GM18858 (cell line): Measurements from ENCODE around the gene CREB3L4.
"Not testable (repeated sequence)": the region's sequence is repeated elsewhere in the genome, so short reads cannot be mapped to it uniquely, and the experiment has no call there.

Experiments
- ATAC-seq: cut with Tn5 transposase; IDR thresholded peaks from one replicate; pipeline ENCODE4 v1.9.1; 2021; ENCODE audit not compliant: unreplicated experiment

Gene CREB3L4

GRCh38 chr1:153984123-153984894, 16.6 kb downstream of the CREB3L4 start:
- ATAC-seq = no peak

- no peak for ATAC-seq
Measured at GRCh38 chr1:153985341-153985912, 17.7 kb downstream of the CREB3L4 start.

GRCh38 chr1:153985941-153986761, 18.4 kb downstream of the CREB3L4 start, which contains the start of gene RAB13:
Gene RAB13 (minus strand): TSS chr1:153986339. CDS start chr1:153986236, 103 bp downstream.
- ATAC-seq = no peak

- ATAC-seq = no peak
Measured at GRCh38 chr1:153987621-153988020, 19.9 kb downstream of the CREB3L4 start.

- ATAC-seq = peak; percentile 64
Measured at GRCh38 chr1:153990468-153991150, 22.9 kb downstream of the CREB3L4 start, which contains the start of gene RPS27. Gene RPS27 (plus strand): TSS chr1:153990762. CDS start chr1:153990797, 35 bp downstream.

- ATAC-seq = no peak
Measured at GRCh38 chr1:153991151-153991630, 23.5 kb downstream of the CREB3L4 start.

- ATAC-seq = no peak
Measured at GRCh38 chr1:153991806-153992205, 24.1 kb downstream of the CREB3L4 start.

GRCh38 chr1:153995202-153995601, 27.5 kb downstream of the CREB3L4 start:
- no peak for ATAC-seq

GRCh38 chr1:153995640-153996039, 27.9 kb downstream of the CREB3L4 start:
- no peak for ATAC-seq

- ATAC-seq = not testable (repeated sequence)
Measured at GRCh38 chr1:153996882-153997281, 29.2 kb downstream of the CREB3L4 start.

GRCh38 chr1:154000420-154000819, 32.7 kb downstream of the CREB3L4 start:
- no peak for ATAC-seq

GRCh38 chr1:154006136-154006535, 38.4 kb downstream of the CREB3L4 start:
- no peak for ATAC-seq

GRCh38 chr1:154012129-154012528, 44.4 kb downstream of the CREB3L4 start:
- ATAC-seq = no peak

GRCh38 chr1:154012543-154012942, 44.8 kb downstream of the CREB3L4 start:
- not testable (repeated sequence) for ATAC-seq

GRCh38 chr1:154014154-154014907, 46.6 kb downstream of the CREB3L4 start:
- no peak for ATAC-seq

- no peak for ATAC-seq
Measured at GRCh38 chr1:154019269-154019668, 51.6 kb downstream of the CREB3L4 start.

- ATAC-seq = no peak
Measured at GRCh38 chr1:154019940-154020339, 52.2 kb downstream of the CREB3L4 start.
